Thyroid gland (tissue), 4 donors: ENCODE data around the gene EYA4.

ENCODE experiments used
- CTCF ChIP-seq, 6 experiments: fragments of 200-600 bp in 3 of 6; fragments of 450-650 bp in 3 of 6; sonication (generic) in 3 of 6; IDR thresholded peaks; one replicate each; pipeline ENCODE4 v1.5.1; 2016 to 2019; ENCODE audit warnings: antibody characterized with exemption in 6 of 6, mild to moderate bottlenecking in 2 of 6, inconsistent platforms in 1 of 6, moderate library complexity in 1 of 6
- POLR2A ChIP-seq, 2 donors: fragments of 450-650 bp; IDR thresholded peaks; one replicate each; pipeline ENCODE4 v1.6.1; 2017; ENCODE audit warnings: antibody characterized with exemption in 2 of 2, mild to moderate bottlenecking in 2 of 2, moderate library complexity in 1 of 2

GRCh38 chr6:133526436-133526835, 285.3 kb downstream of the EYA4 start:
- no peak for TF ChIP-seq CTCF (IDR thresholded peaks at IDR 0.05)
- no peak for TF ChIP-seq POLR2A (IDR thresholded peaks at IDR 0.05)
